K562 (cell line): Measurements from ENCODE around the gene NPDC1. TPM values are rescaled to one million over a fixed set of nuclear protein-coding genes. Genes with fewer than 3 reads are reported as not detected.

ENCODE experiments used
- BRF1 ChIP-seq: IDR thresholded peaks from 3 replicates; pipeline ENCODE4 v1.6.1; 2011; ENCODE audit warnings: borderline replicate concordance, mild to moderate bottlenecking; ENCODE audit not compliant: insufficient read length; ENCODE audit errors: extremely low read depth
- GTF2A2 ChIP-seq: IDR thresholded peaks from 2 replicates; pipeline ENCODE4 v1.6.1; 2016; ENCODE audit warnings: mild to moderate bottlenecking, missing genetic modification characterization, missing compliant biosample characterization
- GTF2E2 ChIP-seq: fragments of 200-800 bp; sonication (Bioruptor generic); IDR thresholded peaks from 2 replicates; pipeline ENCODE4 v1.6.1; 2016; ENCODE audit warnings: missing genetic modification characterization, missing compliant biosample characterization
- IRF2 ChIP-seq: sonication (generic); formaldehyde crosslinking; IDR thresholded peaks from 2 replicates; pipeline ENCODE4 v1.8.1; 2022; ENCODE audit warnings: mild to moderate bottlenecking, missing genetic modification reagents
- PPARD ChIP-seq: fragments of 250-450 bp; sonication (Bioruptor Pico); IDR thresholded peaks from 2 replicates; pipeline ENCODE4 v1.8.0; 2022; ENCODE audit warnings: inconsistent platforms, mild to moderate bottlenecking, moderate library complexity
- RBM22 ChIP-seq: fragments of 200-400 bp; formaldehyde crosslinking; IDR thresholded peaks from 2 replicates; pipeline ENCODE4 v1.6.1; 2018; ENCODE audit warnings: low read length, low read depth; ENCODE audit not compliant: poor library complexity, severe bottlenecking
- RNF2 ChIP-seq: sonication (generic); IDR thresholded peaks from 2 replicates; pipeline ENCODE4 v1.6.1; 2016
- polyA plus RNA-seq, 8 experiments: library from polyadenylated mRNA; depleted of rRNA in 4 of 8; stranded (reverse) in 5 of 8; unstranded in 3 of 8; fragments of >200 nt; fragmentation: Nextera tagmentation in 2 of 8; fragmentation: Illumina TruSeq in 1 of 8; extraction: Ambion mirVana in 2 of 8; extraction: Trizol in 1 of 8; gene quantifications; 2 replicates each; pipeline versions ENCODE4 v1.2.1 to v1.2.3, GENCODE V29; 2011 to 2014; ENCODE audit warnings: inconsistent platforms in 1 of 8, missing spikeins in 1 of 8
- total RNA-seq, 7 experiments: library from RNA; depleted of rRNA in 6 of 7; stranded (reverse); fragments of >200 nt in 6 of 7; fragmentation: Illumina TruSeq in 2 of 7; extraction: Trizol in 2 of 7; gene quantifications; 2 replicates each; pipeline versions ENCODE4 v1.2.1 to v1.2.3, GENCODE V29; 2011 to 2021; ENCODE audit warnings: low replicate concordance in 1 of 7
- TF ChIP-seq, protein P1 (sequence below), 2 experiments: fragments of 200-800 bp in 1 of 2; sonication (Bioruptor generic) in 1 of 2; sonication (generic) in 1 of 2; formaldehyde crosslinking in 1 of 2; IDR thresholded peaks in 1 of 2; conservative IDR thresholded peaks in 1 of 2; 2 replicates each; pipeline versions ENCODE4 v1.5.0 to v1.6.1; 2016 to 2020; ENCODE audit warnings: missing compliant biosample characterization in 1 of 2, missing genetic modification characterization in 1 of 2, missing genetic modification reagents in 1 of 2
- TF ChIP-seq, protein P2 (sequence below): sonication (generic); formaldehyde crosslinking; IDR thresholded peaks from 2 replicates; pipeline ENCODE4 v1.8.0; 2022; ENCODE audit warnings: missing genetic modification reagents, mild to moderate bottlenecking, moderate library complexity, borderline replicate concordance
- TF ChIP-seq, protein P3 (sequence below): fragments of 450-650 bp; formaldehyde crosslinking; IDR thresholded peaks from 2 replicates; pipeline ENCODE4 v1.4.0; 2020; ENCODE audit warnings: mild to moderate bottlenecking, moderate library complexity
- TF ChIP-seq, protein P4 (sequence below): fragments of 250-450 bp; sonication (Bioruptor Pico); IDR thresholded peaks from 2 replicates; pipeline ENCODE4 v1.8.0; 2022; ENCODE audit warnings: inconsistent platforms, mild to moderate bottlenecking, moderate library complexity, borderline replicate concordance

Gene NPDC1
- total and polyA plus RNA-seq, 9 of the 15 experiments (the other 6 are each of a cell fraction or from before 2014, with no cell fraction given): 0.06 to 2.1 (median 0.53) TPM; not detected in 3

DNA sequence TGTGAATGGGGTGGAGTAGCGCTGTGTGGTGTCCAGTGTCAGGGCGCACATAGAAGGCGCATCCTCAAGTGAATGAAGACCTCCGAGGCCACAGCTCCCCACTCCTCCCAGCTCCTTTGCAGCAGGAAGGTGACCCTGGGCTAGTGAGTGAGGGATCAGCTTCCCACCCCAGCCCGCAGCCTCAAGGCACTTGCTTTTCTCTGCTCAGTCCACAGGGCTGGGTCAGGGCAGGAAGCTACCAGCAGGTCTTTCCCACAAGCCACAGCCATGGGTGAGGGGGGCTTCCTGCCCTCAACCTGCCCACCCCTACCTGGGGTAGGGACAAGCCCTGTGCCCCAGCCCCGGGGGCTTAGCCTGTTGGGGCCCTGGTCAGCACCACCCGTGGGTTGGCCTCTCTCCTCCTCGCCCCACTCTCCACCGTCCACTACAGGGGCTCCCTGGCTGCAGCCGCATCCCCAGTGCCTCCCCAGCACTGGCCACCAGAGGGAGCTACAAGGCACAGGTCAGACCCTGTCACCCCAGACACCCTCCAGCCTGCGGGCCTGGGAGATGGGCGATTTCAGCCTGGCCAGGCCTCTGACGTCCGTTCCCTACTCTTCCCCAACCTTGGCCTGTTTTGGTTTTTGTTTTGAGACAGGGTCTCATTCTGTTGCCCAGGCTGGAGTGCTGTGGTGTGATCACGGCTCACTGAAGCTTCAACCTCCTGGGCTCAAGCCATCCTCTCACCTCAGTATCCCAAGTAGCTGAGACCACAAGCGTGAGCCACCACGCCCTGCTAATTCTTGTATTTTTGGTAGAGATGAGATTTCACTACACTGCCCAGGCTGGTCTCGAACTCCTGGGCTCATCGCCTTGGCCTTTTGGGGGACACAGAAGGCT, 16.7 kb downstream of the NPDC1 start (continued):
- TF ChIP-seq, protein P1, sequence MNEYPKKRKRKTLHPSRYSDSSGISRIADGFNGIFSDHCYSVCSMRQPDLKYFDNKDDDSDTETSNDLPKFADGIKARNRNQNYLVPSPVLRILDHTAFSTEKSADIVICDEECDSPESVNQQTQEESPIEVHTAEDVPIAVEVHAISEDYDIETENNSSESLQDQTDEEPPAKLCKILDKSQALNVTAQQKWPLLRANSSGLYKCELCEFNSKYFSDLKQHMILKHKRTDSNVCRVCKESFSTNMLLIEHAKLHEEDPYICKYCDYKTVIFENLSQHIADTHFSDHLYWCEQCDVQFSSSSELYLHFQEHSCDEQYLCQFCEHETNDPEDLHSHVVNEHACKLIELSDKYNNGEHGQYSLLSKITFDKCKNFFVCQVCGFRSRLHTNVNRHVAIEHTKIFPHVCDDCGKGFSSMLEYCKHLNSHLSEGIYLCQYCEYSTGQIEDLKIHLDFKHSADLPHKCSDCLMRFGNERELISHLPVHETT (CRISPR knock-in tag; conservative IDR thresholded peaks at IDR 0.05 in 1 of 2, IDR thresholded peaks at IDR 0.05 in 1 of 2): no peak
- TF ChIP-seq, protein P2, sequence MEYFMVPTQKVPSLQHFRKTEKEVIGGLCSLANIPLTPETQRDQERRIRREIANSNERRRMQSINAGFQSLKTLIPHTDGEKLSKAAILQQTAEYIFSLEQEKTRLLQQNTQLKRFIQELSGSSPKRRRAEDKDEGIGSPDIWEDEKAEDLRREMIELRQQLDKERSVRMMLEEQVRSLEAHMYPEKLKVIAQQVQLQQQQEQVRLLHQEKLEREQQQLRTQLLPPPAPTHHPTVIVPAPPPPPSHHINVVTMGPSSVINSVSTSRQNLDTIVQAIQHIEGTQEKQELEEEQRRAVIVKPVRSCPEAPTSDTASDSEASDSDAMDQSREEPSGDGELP: peak; percentile 26; the same call in 1 of the 2 replicates
- TF ChIP-seq RBM22 (no peak), BRF1 (no peak), PPARD (CRISPR knock-in tag) (no peak), IRF2 (CRISPR knock-in tag) (no peak), RNF2 (no peak), GTF2E2 (tag) (no peak), GTF2A2 (tag) (no peak)
- TF ChIP-seq, protein P3, sequence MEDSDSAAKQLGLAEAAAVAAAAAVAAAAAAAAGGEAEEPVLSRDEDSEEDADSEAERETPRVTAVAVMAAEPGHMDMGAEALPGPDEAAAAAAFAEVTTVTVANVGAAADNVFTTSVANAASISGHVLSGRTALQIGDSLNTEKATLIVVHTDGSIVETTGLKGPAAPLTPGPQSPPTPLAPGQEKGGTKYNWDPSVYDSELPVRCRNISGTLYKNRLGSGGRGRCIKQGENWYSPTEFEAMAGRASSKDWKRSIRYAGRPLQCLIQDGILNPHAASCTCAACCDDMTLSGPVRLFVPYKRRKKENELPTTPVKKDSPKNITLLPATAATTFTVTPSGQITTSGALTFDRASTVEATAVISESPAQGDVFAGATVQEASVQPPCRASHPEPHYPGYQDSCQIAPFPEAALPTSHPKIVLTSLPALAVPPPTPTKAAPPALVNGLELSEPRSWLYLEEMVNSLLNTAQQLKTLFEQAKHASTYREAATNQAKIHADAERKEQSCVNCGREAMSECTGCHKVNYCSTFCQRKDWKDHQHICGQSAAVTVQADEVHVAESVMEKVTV (CRISPR knock-in tag): no peak
- TF ChIP-seq, protein P4, sequence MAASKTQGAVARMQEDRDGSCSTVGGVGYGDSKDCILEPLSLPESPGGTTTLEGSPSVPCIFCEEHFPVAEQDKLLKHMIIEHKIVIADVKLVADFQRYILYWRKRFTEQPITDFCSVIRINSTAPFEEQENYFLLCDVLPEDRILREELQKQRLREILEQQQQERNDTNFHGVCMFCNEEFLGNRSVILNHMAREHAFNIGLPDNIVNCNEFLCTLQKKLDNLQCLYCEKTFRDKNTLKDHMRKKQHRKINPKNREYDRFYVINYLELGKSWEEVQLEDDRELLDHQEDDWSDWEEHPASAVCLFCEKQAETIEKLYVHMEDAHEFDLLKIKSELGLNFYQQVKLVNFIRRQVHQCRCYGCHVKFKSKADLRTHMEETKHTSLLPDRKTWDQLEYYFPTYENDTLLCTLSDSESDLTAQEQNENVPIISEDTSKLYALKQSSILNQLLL (CRISPR knock-in tag): no peak
